GM12875 (cell line): ENCODE measurements around the gene RBM41.

ENCODE experiments used
- H3K4me3 ChIP-seq: one replicate; pipeline ENCODE4 v1.5.1; 2011; ENCODE audit warnings: low read depth, low read length, control low read depth
- CTCF ChIP-seq: IDR thresholded peaks from 2 replicates; pipeline ENCODE4 v1.5.1; 2011; ENCODE audit warnings: low read depth, mild to moderate bottlenecking, control low read depth, inconsistent platforms, low read length, moderate library complexity, borderline replicate concordance; ENCODE audit not compliant: insufficient read depth

The RBM41 gene

GRCh38 chrX:107014936-107015335 lies 103.7 kb downstream of the RBM41 start:
- no peak overlapping the region for H3K4me3 ChIP-seq
- no peak for TF ChIP-seq CTCF
